Measurements from ENCODE around the gene OGFOD3. TPM values are rescaled to one million over a fixed set of nuclear protein-coding genes. Genes with fewer than 3 reads are reported as not detected.

The OGFOD3 gene
- total and polyA plus RNA-seq, 4 donors: 12.0 to 25.9 (median 19.8) TPM

DNA sequence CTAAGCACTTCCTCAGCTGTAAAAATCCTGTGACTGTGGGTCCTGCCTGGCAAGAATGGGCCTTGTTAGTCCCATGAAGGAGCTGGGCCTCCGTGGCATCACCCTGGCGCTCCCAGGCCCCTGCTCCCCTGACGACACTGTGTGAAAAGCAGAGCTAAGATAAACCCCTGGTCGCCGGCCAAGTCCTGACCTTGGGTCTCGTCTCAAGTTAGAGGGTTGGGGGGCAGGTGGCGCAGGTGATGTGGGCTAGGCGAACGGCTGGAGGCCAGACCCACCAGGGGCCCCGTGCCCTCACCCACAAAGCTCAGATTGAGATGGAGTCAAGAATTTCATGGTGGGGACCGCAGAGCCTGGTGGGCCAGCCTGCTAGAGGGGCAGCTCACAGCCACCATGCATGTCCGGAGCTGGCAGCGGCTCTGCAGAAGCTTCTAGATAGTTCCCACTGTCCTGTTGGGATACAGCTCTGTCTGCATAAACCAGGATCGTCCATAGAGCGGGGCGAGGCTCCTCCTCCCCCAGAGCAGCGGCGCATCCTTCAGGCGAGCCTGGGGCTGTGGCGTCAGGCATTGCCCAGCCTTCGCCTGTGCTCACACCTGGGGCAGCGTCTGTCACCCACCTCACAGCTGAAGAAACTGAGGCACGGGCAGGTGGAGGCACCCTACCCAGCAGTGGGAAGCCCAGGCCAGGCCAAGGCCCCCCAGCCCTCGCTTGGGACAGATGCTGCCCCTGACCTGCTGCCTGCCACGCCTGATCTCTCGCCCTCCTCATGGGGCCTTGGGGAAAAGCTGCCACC, 20.2 kb upstream of the OGFOD3 start:
- ATAC-seq (ENCODE audit: low FRiP score): no peak
- Histone ChIP-seq H3K4me1 (ENCODE audit: control insufficient read depth in 1 of 2, insufficient read depth in 2 of 2, low read length in 2 of 2) (no peaks in the 10 kb centered on the region), H3K9me3 (ENCODE audit: control insufficient read depth, low read length) (no peaks in the 10 kb centered on the region), H3K27me3 (ENCODE audit: control insufficient read depth in 1 of 2, insufficient read depth in 2 of 2, low read length in 1 of 2) (no peaks in the 10 kb centered on the region), H3K27ac (ENCODE audit: low read depth in 1 of 2, low read length in 2 of 2) (no peak overlapping the region), H3K4me3 (ENCODE audit: low read length in 2 of 2) (no peak overlapping the region), H3K36me3 (ENCODE audit: control insufficient read depth in 1 of 2, insufficient read depth in 2 of 2, low read length in 1 of 2) (no peaks in the 10 kb centered on the region)
- peak in 1 of 2 donors; percentile 68 for DNase-seq
- intact Hi-C loops (cut with DNase I): no loop called here
- WGBS, 2 donors: 84 to 87% methylated on average over 26 of the region's 26 CpGs

- Histone ChIP-seq H3K27me3 (ENCODE audit: control insufficient read depth in 1 of 2, insufficient read depth in 2 of 2, low read length in 1 of 2) (no peaks in the 10 kb centered on the region), H3K4me1 (ENCODE audit: control insufficient read depth in 1 of 2, insufficient read depth in 2 of 2, low read length in 2 of 2) (no peaks in the 10 kb centered on the region), H3K36me3 (ENCODE audit: control insufficient read depth in 1 of 2, insufficient read depth in 2 of 2, low read length in 1 of 2) (no peaks in the 10 kb centered on the region), H3K4me3 (ENCODE audit: low read length in 2 of 2) (no peak overlapping the region), H3K9me3 (ENCODE audit: control insufficient read depth, low read length) (no peaks in the 10 kb centered on the region), H3K27ac (ENCODE audit: low read depth in 1 of 2, low read length in 2 of 2) (no peak overlapping the region)
- intact Hi-C loops (cut with DNase I): no loop called here
- ATAC-seq (ENCODE audit: low FRiP score) (no peak), DNase-seq (no peak)
- WGBS, 2 donors: 86 to 92% methylated on average over 18 of the region's 18 CpGs
Measured at GRCh38 chr17:82437325-82437668, 18.9 kb upstream of the OGFOD3 start.

DNA sequence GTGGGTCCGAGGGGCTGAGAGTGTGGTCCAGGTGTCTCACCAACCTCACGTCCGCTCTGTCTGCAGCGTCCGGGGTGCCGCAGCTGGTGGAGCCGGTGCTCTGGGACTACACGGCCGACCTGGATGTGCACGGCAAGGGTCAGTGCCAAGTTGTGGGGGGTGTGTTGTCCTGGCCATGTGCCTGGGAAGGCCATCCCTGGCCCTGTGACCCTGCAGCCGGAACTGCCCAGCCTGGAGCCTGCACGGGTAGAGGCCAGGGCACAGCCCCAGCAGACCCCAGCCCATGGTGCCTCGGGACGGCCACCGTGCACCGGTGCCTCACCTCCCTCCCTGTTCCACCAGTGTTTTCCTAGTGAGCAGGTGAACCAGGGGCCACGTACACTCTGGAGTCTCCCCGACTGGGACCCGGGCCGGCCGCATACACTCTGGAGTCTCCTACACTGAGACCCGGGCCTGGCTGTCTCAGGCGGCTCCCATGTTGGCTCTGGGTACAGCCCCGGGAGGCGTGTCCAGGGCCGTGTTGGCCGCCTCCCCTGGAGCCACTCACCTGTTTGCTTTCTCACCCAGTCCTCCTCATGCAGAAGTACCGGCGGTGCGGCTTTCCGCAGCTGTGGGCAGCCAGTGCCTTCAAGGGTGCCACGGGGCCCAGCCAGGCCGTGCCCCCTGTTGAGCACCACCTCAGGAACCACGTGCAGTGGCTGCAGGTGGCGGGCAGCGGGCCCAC, 18.4 kb upstream of the OGFOD3 start:
- no peak for DNase-seq
- intact Hi-C loops (cut with DNase I): no loop called here
- Histone ChIP-seq H3K27ac (ENCODE audit: low read depth in 1 of 2, low read length in 2 of 2) (no peak overlapping the region), H3K4me1 (ENCODE audit: control insufficient read depth in 1 of 2, insufficient read depth in 2 of 2, low read length in 2 of 2) (no peaks in the 10 kb centered on the region), H3K36me3 (ENCODE audit: control insufficient read depth in 1 of 2, insufficient read depth in 2 of 2, low read length in 1 of 2) (no peaks in the 10 kb centered on the region), H3K27me3 (ENCODE audit: control insufficient read depth in 1 of 2, insufficient read depth in 2 of 2, low read length in 1 of 2) (no peaks in the 10 kb centered on the region), H3K4me3 (ENCODE audit: low read length in 2 of 2) (no peak overlapping the region), H3K9me3 (ENCODE audit: control insufficient read depth, low read length) (no peaks in the 10 kb centered on the region)
- 89 to 91% methylated on average over 35 to 36 of the region's 36 CpGs for WGBS, 2 donors
- no peak for ATAC-seq (ENCODE audit: low FRiP score)

DNA sequence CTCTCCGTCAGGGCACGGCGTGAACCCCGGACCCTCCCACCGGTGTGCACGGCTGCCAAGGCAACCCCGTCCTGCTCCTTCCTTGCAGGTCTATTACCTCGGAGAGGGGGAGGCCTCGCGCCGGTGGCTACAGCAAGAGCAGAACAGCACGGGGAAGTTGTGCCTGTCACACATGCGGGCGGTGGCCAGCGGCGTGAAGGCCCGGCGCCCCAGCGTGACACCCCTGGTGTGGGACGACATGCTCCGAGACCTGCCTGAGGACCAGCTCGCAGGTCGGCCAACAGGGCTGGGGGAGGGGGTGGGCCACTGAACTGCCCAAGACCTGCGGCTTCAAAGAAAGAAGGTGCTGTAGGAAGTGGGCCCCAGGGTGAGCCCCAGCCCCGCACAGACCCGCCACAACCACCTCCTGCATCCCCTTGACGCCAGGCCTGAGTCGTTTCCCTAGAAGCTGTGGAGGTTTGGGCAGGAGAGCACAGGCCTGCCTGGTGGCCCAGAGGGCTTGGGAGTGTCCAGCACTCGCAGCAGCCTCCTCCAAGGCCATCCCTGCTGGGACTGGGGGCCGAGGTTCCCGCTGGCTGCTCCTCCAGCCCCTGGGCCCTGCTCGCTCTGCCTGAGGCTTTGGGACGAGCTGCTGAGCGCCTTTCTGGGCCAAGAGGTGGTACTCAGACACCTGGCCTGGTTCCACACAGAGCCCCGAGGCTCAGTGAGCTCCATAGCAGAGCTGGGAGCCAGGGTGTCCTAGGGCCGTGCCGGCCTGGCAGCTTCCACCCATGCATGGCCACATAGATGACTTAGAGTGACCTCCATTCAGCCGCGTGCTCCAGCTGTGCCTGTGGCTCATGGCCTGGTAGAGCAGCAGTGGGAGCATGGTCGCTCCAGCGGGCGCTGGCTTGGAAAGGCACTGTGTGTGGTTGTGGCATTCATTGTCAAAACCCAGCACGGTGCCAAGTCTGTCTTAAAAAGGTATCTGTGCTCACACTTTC, 17.5 kb upstream of the OGFOD3 start:
- 87 to 89% methylated on average over 43 of the region's 43 CpGs for WGBS, 2 donors
- H3K9me3 ChIP-seq (ENCODE audit: control insufficient read depth, low read length): no peaks in the 10 kb centered on the region
- no peak overlapping the region for H3K4me3 ChIP-seq (ENCODE audit: low read length in 2 of 2)
- no peak overlapping the region for H3K27ac ChIP-seq (ENCODE audit: low read depth in 1 of 2, low read length in 2 of 2)
- intact Hi-C loops (cut with DNase I): no loop called here
- H3K4me1 ChIP-seq (ENCODE audit: control insufficient read depth in 1 of 2, insufficient read depth in 2 of 2, low read length in 2 of 2): no peaks in the 10 kb centered on the region
- DNase-seq (no peak), ATAC-seq (ENCODE audit: low FRiP score) (no peak)
- no peaks in the 10 kb centered on the region for H3K27me3 ChIP-seq (ENCODE audit: control insufficient read depth in 1 of 2, insufficient read depth in 2 of 2, low read length in 1 of 2)
- H3K36me3 ChIP-seq (ENCODE audit: control insufficient read depth in 1 of 2, insufficient read depth in 2 of 2, low read length in 1 of 2): no peaks in the 10 kb centered on the region

DNA sequence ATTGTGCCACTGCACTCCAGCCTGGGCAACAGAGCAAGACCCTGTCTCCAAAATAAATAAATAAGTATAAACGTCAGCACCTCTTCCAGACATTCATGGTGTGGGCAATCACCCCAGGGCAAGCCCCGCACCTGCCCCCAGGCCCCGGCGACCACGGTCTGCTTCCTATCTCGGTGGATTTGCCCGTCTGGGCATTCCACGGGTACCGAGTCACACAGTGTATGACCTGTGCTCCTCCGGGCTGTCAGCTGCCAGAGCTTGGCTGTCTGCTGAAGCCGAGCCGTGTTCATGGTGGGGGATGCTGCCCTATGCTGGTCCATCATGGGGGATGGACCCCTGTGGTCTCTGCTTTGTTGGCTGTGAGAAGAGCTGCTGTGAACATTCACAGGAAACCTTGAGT, 16.7 kb upstream of the OGFOD3 start:
- Histone ChIP-seq H3K4me1 (ENCODE audit: control insufficient read depth in 1 of 2, insufficient read depth in 2 of 2, low read length in 2 of 2) (no peaks in the 10 kb centered on the region), H3K27me3 (ENCODE audit: control insufficient read depth in 1 of 2, insufficient read depth in 2 of 2, low read length in 1 of 2) (no peaks in the 10 kb centered on the region), H3K9me3 (ENCODE audit: control insufficient read depth, low read length) (no peaks in the 10 kb centered on the region), H3K36me3 (ENCODE audit: control insufficient read depth in 1 of 2, insufficient read depth in 2 of 2, low read length in 1 of 2) (no peaks in the 10 kb centered on the region), H3K4me3 (ENCODE audit: low read length in 2 of 2) (no peak overlapping the region), H3K27ac (ENCODE audit: low read depth in 1 of 2, low read length in 2 of 2) (no peak overlapping the region)
- DNase-seq (no peak), ATAC-seq (ENCODE audit: low FRiP score) (no peak)
- intact Hi-C loops (cut with DNase I): no loop called here
- 81% methylated on average over 12 of the region's 12 CpGs for WGBS, 2 donors

DNA sequence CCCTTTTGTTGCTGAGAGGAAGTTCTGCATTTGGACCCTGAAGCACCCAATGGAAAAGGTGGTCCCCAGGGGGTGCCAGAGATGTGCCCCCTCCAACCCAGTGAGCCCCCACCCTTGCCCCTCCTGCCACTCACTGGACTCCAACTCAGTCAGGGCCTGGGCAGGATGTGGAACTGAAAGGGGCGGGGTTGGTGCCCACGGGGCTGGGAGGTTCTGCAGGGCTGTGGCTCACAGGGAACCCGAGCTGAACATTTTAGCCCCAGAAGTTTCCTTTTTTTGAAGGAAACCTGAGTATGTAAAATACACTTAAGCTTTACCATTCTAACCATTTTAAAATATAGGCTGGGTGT, 15.8 kb upstream of the OGFOD3 start:
- intact Hi-C loops (cut with DNase I): no loop called here
- no peak for ATAC-seq (ENCODE audit: low FRiP score)
- H3K36me3 ChIP-seq (ENCODE audit: control insufficient read depth in 1 of 2, insufficient read depth in 2 of 2, low read length in 1 of 2): no peaks in the 10 kb centered on the region
- H3K9me3 ChIP-seq (ENCODE audit: control insufficient read depth, low read length): no peaks in the 10 kb centered on the region
- 59 to 79% methylated on average over 3 of the region's 3 CpGs for whole genome bisulfite sequencing, 2 donors
- no peaks in the 10 kb centered on the region for H3K4me1 ChIP-seq (ENCODE audit: control insufficient read depth in 1 of 2, insufficient read depth in 2 of 2, low read length in 2 of 2)
- DNase-seq: peak in 1 of 2 donors; percentile 54
- H3K4me3 ChIP-seq (ENCODE audit: low read length in 2 of 2): no peak overlapping the region
- no peaks in the 10 kb centered on the region for H3K27me3 ChIP-seq (ENCODE audit: control insufficient read depth in 1 of 2, insufficient read depth in 2 of 2, low read length in 1 of 2)
- no peak overlapping the region for H3K27ac ChIP-seq (ENCODE audit: low read depth in 1 of 2, low read length in 2 of 2)

GRCh38 chr17:82433560-82434215, 15.3 kb upstream of the OGFOD3 start:
- no peaks in the 10 kb centered on the region for H3K36me3 ChIP-seq (ENCODE audit: control insufficient read depth in 1 of 2, insufficient read depth in 2 of 2, low read length in 1 of 2)
- H3K4me1 ChIP-seq (ENCODE audit: control insufficient read depth in 1 of 2, insufficient read depth in 2 of 2, low read length in 2 of 2): no peaks in the 10 kb centered on the region
- ATAC-seq (ENCODE audit: low FRiP score): no peak
- WGBS, 2 donors: 90 to 93% methylated on average over 32 of the region's 32 CpGs
- H3K27me3 ChIP-seq (ENCODE audit: control insufficient read depth in 1 of 2, insufficient read depth in 2 of 2, low read length in 1 of 2): no peaks in the 10 kb centered on the region
- intact Hi-C loops (cut with DNase I): no loop called here
- H3K9me3 ChIP-seq (ENCODE audit: control insufficient read depth, low read length): no peaks in the 10 kb centered on the region
- no peak for DNase-seq
- H3K27ac ChIP-seq (ENCODE audit: low read depth in 1 of 2, low read length in 2 of 2): no peak overlapping the region
- H3K4me3 ChIP-seq (ENCODE audit: low read length in 2 of 2): no peak overlapping the region

- Histone ChIP-seq H3K27ac (ENCODE audit: low read depth in 1 of 2, low read length in 2 of 2) (no peak overlapping the region), H3K27me3 (ENCODE audit: control insufficient read depth in 1 of 2, insufficient read depth in 2 of 2, low read length in 1 of 2) (no peaks in the 10 kb centered on the region), H3K4me1 (ENCODE audit: control insufficient read depth in 1 of 2, insufficient read depth in 2 of 2, low read length in 2 of 2) (no peaks in the 10 kb centered on the region), H3K4me3 (ENCODE audit: low read length in 2 of 2) (no peak overlapping the region), H3K9me3 (ENCODE audit: control insufficient read depth, low read length) (no peaks in the 10 kb centered on the region), H3K36me3 (ENCODE audit: control insufficient read depth in 1 of 2, insufficient read depth in 2 of 2, low read length in 1 of 2) (no peaks in the 10 kb centered on the region)
- ATAC-seq (ENCODE audit: low FRiP score): no peak
- DNase-seq: no peak
- intact Hi-C loops (cut with DNase I): no loop called here
- WGBS, 2 donors: 83 to 89% methylated on average over 8 of the region's 8 CpGs
Measured at GRCh38 chr17:82432017-82432416, 13.6 kb upstream of the OGFOD3 start.

Measured in aorta (tissue), 5 donors.